H1 (cell line): ENCODE measurements around the gene VSIG10L. TPM values are rescaled to one million over a fixed set of nuclear protein-coding genes. Genes with fewer than 3 reads are reported as not detected.

Experiments used
- CBX5 ChIP-seq: fragments of 300-800, 300-1000 bp; sonication (generic); IDR thresholded peaks from 2 replicates; pipeline ENCODE4 v1.7.1; 2016; ENCODE audit warnings: antibody characterized with exemption, low read length, low read depth
- CTCF ChIP-seq, 3 experiments: IDR thresholded peaks; 1 replicate in 2 of 3; 2 replicates in 1 of 3; pipeline versions ENCODE4 v1.5.1 to v1.6.1; 2011; ENCODE audit warnings: low read length in 3 of 3, mild to moderate bottlenecking in 3 of 3, inconsistent platforms in 2 of 3, low read depth in 1 of 3, moderate library complexity in 1 of 3; ENCODE audit not compliant: insufficient read depth in 1 of 3; ENCODE audit errors: control extremely low read depth in 1 of 3
- FOSL1 ChIP-seq: IDR thresholded peaks from 2 replicates; pipeline ENCODE4 v1.6.1; 2011; ENCODE audit warnings: mild to moderate bottlenecking, low read depth, low read length, moderate library complexity; ENCODE audit not compliant: insufficient read depth
- KDM5A ChIP-seq: fragments of 200-600 bp; IDR thresholded peaks from 2 replicates; pipeline ENCODE4 v1.7.1; 2012; ENCODE audit warnings: mild to moderate bottlenecking, low read length, inconsistent platforms, mixed read lengths
- SP2 ChIP-seq: IDR thresholded peaks from 2 replicates; pipeline ENCODE4 v1.6.1; 2012; ENCODE audit warnings: mild to moderate bottlenecking, low read length, inconsistent platforms
- TCF12 ChIP-seq: IDR thresholded peaks from 2 replicates; pipeline ENCODE4 v1.6.1; 2011; ENCODE audit warnings: low read depth, mild to moderate bottlenecking, low read length
- polyA plus RNA-seq, 7 experiments: library from polyadenylated mRNA; depleted of rRNA in 3 of 7; stranded (reverse) in 5 of 7; unstranded in 2 of 7; fragments of >200 nt in 5 of 7; fragments of 200-250 nt in 2 of 7; gene quantifications; 1 replicate in 5 of 7; 2 replicates in 1 of 7; 4 replicates in 1 of 7; pipeline versions ENCODE4 v1.2.1 to v1.2.3, GENCODE V29; 2011 to 2013; ENCODE audit warnings: missing spikeins in 2 of 7, mixed read lengths in 2 of 7
- total RNA-seq: library from RNA; stranded (reverse); fragmentation: NEBNext Ultra II Directional; extraction: Animal tissue kit (Norgen Biotek cat#: 25700); gene quantifications from 2 replicates; pipeline ENCODE4 v1.2.1, GENCODE V29; 2021

VSIG10L gene
- total and polyA plus RNA-seq, 2 of the 8 experiments (the other 6 are each of a cell fraction or from before 2014, with no cell fraction given) = 10.3 to 10.4 TPM

DNA sequence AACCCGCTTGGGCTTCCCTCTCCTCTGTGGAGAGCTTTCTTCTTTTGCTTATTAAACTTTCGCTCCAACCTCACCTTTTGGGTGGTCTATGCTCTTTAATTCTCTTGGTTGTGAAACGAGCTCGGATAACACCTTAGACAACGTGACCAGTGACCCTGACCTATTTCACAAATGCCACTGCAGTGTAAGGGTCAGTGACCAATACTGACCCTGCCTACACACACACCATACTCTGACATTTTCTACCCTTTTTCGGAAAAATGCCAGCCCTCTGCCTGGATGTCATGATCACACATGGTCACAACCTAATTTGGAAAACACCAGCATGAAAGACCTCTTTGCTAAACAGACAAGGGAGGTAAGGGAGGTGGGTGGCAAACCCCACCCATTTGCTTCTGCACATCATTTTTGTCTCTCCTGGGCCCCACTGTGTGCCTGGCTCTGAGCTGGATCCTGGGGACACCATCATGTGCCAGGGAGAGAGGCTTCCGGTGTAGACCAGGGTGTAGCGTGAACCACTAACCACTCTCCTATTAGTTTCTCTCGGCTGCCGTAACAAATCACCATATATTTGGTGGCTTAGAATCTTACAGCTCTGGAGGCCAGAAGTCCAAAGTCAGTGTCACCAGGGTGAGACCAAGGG, 14.3 kb upstream of the VSIG10L start (continued):
- TF ChIP-seq TCF12 = no peak
- TF ChIP-seq FOSL1 = no peak
- TF ChIP-seq KDM5A = no peak
- TF ChIP-seq CBX5 = no peak
- no peak for TF ChIP-seq CTCF (IDR thresholded peaks at IDR 0.05; ENCODE audit: control extremely low read depth in 1 of 3, insufficient read depth in 1 of 3, low read depth in 1 of 3, low read length in 3 of 3)
- TF ChIP-seq SP2 = no peak
- TF ChIP-seq, all 59 proteins: peak for 0
